Adipocyte (in vitro differentiated cells): ENCODE results near the gene LLGL2.
A peak's percentile ranks its signal among the peaks of the same experiment; 100 is the strongest.

ENCODE experiments used
- DNase-seq: peaks from one replicate; pipeline ENCODE4 v3.0.0-alpha.2; 2015; ENCODE audit warnings: low read depth
- H3K27me3 ChIP-seq: replicated peaks from 2 replicates; pipeline ENCODE4 v1.7.0; 2013; ENCODE audit warnings: mild to moderate bottlenecking, low read length, moderate library complexity; ENCODE audit not compliant: control insufficient read depth, insufficient read depth
- H3K36me3 ChIP-seq: 2 replicates; pipeline ENCODE4 v1.7.0; 2013; ENCODE audit warnings: low read length, mild to moderate bottlenecking, moderate library complexity; ENCODE audit not compliant: control insufficient read depth, insufficient read depth, severe bottlenecking
- H3K4me1 ChIP-seq: 2 replicates; pipeline ENCODE4 v1.7.0; 2013; ENCODE audit warnings: mild to moderate bottlenecking, low read length, moderate library complexity; ENCODE audit not compliant: control insufficient read depth, insufficient read depth
- H3K4me3 ChIP-seq: 2 replicates; pipeline ENCODE4 v1.7.0; 2013; ENCODE audit warnings: mild to moderate bottlenecking, low read length, moderate library complexity
- H3K9ac ChIP-seq: 2 replicates; pipeline ENCODE4 v1.7.0; 2013; ENCODE audit warnings: mild to moderate bottlenecking, low read length, moderate library complexity
- H3K9me3 ChIP-seq: 2 replicates; pipeline ENCODE4 v1.7.0; 2013; ENCODE audit warnings: mild to moderate bottlenecking, low read length, moderate library complexity; ENCODE audit not compliant: control insufficient read depth

LLGL2 gene

GRCh38 chr17:75503976-75504346 is 21.5 kb upstream of the LLGL2 start:
- H3K4me1 ChIP-seq = peaks cover 16% of the 10 kb centered on the region
- H3K36me3 ChIP-seq = peaks cover 20% of the 10 kb centered on the region
- no peaks in the 10 kb centered on the region for H3K27me3 ChIP-seq
- no peak for DNase-seq
- H3K9ac ChIP-seq = no peak overlapping the region
- no peaks in the 10 kb centered on the region for H3K9me3 ChIP-seq
- no peak overlapping the region for H3K4me3 ChIP-seq

GRCh38 chr17:75504347-75505151 is 20.9 kb upstream of the LLGL2 start:
- Histone ChIP-seq H3K27me3 (no peaks in the 10 kb centered on the region), H3K36me3 (peaks cover 17% of the 10 kb centered on the region), H3K9me3 (no peaks in the 10 kb centered on the region), H3K4me3 (no peak overlapping the region), H3K9ac (no peak overlapping the region), H3K4me1 (peaks cover 12% of the 10 kb centered on the region)
- DNase-seq = peak; percentile 27

GRCh38 chr17:75505152-75505409 is 20.4 kb upstream of the LLGL2 start:
- H3K4me3 ChIP-seq = no peak overlapping the region
- H3K9me3 ChIP-seq = no peaks in the 10 kb centered on the region
- H3K36me3 ChIP-seq = peaks cover 16% of the 10 kb centered on the region
- H3K4me1 ChIP-seq = peaks cover 6% of the 10 kb centered on the region
- no peak overlapping the region for H3K9ac ChIP-seq
- H3K27me3 ChIP-seq = no peaks in the 10 kb centered on the region
- no peak for DNase-seq

GRCh38 chr17:75505640-75506039 is 19.9 kb upstream of the LLGL2 start:
- peaks cover 12% of the 10 kb centered on the region for H3K36me3 ChIP-seq
- H3K9ac ChIP-seq = no peak overlapping the region
- H3K4me1 ChIP-seq = peaks cover under 1% of the 10 kb centered on the region
- no peak overlapping the region for H3K4me3 ChIP-seq
- no peaks in the 10 kb centered on the region for H3K27me3 ChIP-seq
- DNase-seq = no peak
- H3K9me3 ChIP-seq = no peaks in the 10 kb centered on the region

- Histone ChIP-seq H3K27me3 (no peaks in the 10 kb centered on the region), H3K9me3 (no peaks in the 10 kb centered on the region), H3K36me3 (peaks cover 12% of the 10 kb centered on the region), H3K4me3 (no peak overlapping the region), H3K4me1 (no peaks in the 10 kb centered on the region), H3K9ac (no peak overlapping the region)
- no peak for DNase-seq
These were observed 19.4 kb upstream of the LLGL2 start for GRCh38 chr17:75506134-75506533.

GRCh38 chr17:75506888-75507287 is 18.6 kb upstream of the LLGL2 start:
- Histone ChIP-seq H3K27me3 (no peaks in the 10 kb centered on the region), H3K36me3 (peaks cover 12% of the 10 kb centered on the region)

GRCh38 chr17:75507733-75508719 is 17.5 kb upstream of the LLGL2 start:
- Histone ChIP-seq H3K4me3 (no peak overlapping the region), H3K9ac (no peak overlapping the region), H3K27me3 (no peaks in the 10 kb centered on the region), H3K36me3 (peaks cover 12% of the 10 kb centered on the region), H3K9me3 (no peaks in the 10 kb centered on the region), H3K4me1 (peaks cover 5% of the 10 kb centered on the region)
- DNase-seq = no peak

More at GRCh38 chr17:75506888-75507287, 18.6 kb upstream of the LLGL2 start:
- Histone ChIP-seq H3K9ac (no peak overlapping the region), H3K4me1 (peaks cover 3% of the 10 kb centered on the region), H3K4me3 (no peak overlapping the region), H3K9me3 (no peaks in the 10 kb centered on the region)
- no peak for DNase-seq

- Histone ChIP-seq H3K36me3 (peaks cover 12% of the 10 kb centered on the region), H3K27me3 (no peaks in the 10 kb centered on the region), H3K9ac (no peak overlapping the region), H3K9me3 (no peaks in the 10 kb centered on the region), H3K4me3 (no peak overlapping the region), H3K4me1 (peaks cover 12% of the 10 kb centered on the region)
- no peak for DNase-seq
These were observed 16.6 kb upstream of the LLGL2 start for GRCh38 chr17:75508931-75509361.

GRCh38 chr17:75509528-75510258 is 15.8 kb upstream of the LLGL2 start:
- peaks cover 19% of the 10 kb centered on the region for H3K4me1 ChIP-seq
- no peak for DNase-seq
- H3K36me3 ChIP-seq = peaks cover 8% of the 10 kb centered on the region

GRCh38 chr17:75511270-75511609 is 14.3 kb upstream of the LLGL2 start:
- DNase-seq = no peak
- peaks cover 5% of the 10 kb centered on the region for H3K36me3 ChIP-seq
- H3K9ac ChIP-seq = no peak overlapping the region
- H3K4me3 ChIP-seq = no peak overlapping the region
- no peaks in the 10 kb centered on the region for H3K9me3 ChIP-seq
- H3K4me1 ChIP-seq = peaks cover 19% of the 10 kb centered on the region
- H3K27me3 ChIP-seq = no peaks in the 10 kb centered on the region

More at GRCh38 chr17:75509528-75510258, 15.8 kb upstream of the LLGL2 start:
- Histone ChIP-seq H3K9me3 (no peaks in the 10 kb centered on the region), H3K4me3 (no peak overlapping the region), H3K9ac (no peak overlapping the region), H3K27me3 (no peaks in the 10 kb centered on the region)
